OCI-LY1 (cell line): Measurements from ENCODE around the gene KMO.

Experiments used
- EZH2 ChIP-seq: fragments of 200-600 bp; sonication (generic), shearing (Covaris generic); IDR thresholded peaks from 2 replicates; pipeline ENCODE4 v1.8.0; 2017; ENCODE audit warnings: borderline replicate concordance, mixed run types, mild to moderate bottlenecking, antibody characterized with exemption, low read length, moderate library complexity, mixed read lengths
- TF ChIP-seq, protein P1 (sequence below): fragments of 200-600 bp; sonication (generic), shearing (Covaris generic); IDR thresholded peaks from 2 replicates; pipeline ENCODE4 v1.5.1; 2017; ENCODE audit warnings: mild to moderate bottlenecking, antibody characterized with exemption, low read length, moderate library complexity, mixed read lengths

- TF ChIP-seq, protein P1, sequence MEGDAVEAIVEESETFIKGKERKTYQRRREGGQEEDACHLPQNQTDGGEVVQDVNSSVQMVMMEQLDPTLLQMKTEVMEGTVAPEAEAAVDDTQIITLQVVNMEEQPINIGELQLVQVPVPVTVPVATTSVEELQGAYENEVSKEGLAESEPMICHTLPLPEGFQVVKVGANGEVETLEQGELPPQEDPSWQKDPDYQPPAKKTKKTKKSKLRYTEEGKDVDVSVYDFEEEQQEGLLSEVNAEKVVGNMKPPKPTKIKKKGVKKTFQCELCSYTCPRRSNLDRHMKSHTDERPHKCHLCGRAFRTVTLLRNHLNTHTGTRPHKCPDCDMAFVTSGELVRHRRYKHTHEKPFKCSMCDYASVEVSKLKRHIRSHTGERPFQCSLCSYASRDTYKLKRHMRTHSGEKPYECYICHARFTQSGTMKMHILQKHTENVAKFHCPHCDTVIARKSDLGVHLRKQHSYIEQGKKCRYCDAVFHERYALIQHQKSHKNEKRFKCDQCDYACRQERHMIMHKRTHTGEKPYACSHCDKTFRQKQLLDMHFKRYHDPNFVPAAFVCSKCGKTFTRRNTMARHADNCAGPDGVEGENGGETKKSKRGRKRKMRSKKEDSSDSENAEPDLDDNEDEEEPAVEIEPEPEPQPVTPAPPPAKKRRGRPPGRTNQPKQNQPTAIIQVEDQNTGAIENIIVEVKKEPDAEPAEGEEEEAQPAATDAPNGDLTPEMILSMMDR: no peak
- TF ChIP-seq EZH2: no peak
Observed at GRCh38 chr1:241521718-241522117, 10.5 kb upstream of the KMO start.
